ENCODE measurements around the gene GRPEL1. TPM values are rescaled to one million over a fixed set of nuclear protein-coding genes. Genes with fewer than 3 reads are reported as not detected.
A peak's percentile ranks its signal among the peaks of the same experiment; 100 is the strongest.

The GRPEL1 gene
- total and polyA plus RNA-seq, 4 donors: 9.8 to 98.1 (median 40.2) TPM

DNA sequence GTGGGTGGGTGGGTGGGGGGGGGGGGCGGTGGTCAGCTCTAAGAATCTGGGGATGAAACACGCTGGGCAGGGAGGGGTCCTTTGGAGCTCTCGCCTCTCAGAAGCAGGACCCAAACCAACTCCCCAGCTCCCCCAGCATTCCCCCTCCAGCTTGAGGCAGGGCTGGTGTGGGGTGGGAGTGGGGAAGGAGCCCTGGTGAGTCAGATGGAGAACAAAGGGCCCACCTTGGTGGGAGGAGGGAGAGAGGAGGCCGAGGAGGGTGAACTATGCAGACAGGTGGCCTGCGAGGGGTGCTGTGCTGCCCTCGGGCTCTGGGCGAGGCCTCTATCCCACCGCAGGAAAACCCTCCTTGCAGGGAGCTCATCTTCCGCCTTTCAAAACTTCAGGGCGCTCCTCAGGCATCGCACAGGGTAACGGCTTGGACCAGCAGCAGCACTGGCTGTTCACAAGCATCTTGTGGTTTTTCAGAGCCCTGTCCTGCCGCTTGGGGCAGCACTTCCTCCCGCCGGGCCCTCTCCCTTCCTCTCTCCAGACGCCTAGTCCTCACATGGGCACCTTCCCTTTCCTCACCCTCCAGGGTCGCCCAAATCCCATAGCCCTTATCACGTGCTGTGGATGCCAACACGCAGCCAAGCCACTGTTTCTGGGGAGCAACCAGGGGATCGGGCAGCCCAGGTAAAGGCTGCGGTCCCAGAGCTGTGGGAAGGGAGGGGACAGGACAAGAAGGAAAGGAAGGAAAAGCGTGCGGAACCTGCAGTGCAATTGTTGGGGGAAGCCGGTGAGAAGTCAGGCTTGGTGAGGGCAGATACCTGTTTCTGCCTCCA, 34.0 kb upstream of the GRPEL1 start:
- peak; percentile 60 for DNase-seq (ENCODE audit: low spot score)
- Histone ChIP-seq H3K4me1 (ENCODE audit: control insufficient read depth in 4 of 4, insufficient read depth in 4 of 4, low read length in 3 of 4) (peaks cover 3 to 25% (median 20%) of the 10 kb centered on the region in 4 donors), H3K27ac (ENCODE audit: low read depth in 1 of 2, low read length in 2 of 2) (no peak overlapping the region), H3K9me3 (ENCODE audit: control insufficient read depth in 4 of 4, low read length in 3 of 4) (no peaks in the 10 kb centered on the region), H3K27me3 (ENCODE audit: control insufficient read depth in 4 of 4, insufficient read depth in 4 of 4, low read length in 3 of 4) (no peaks in the 10 kb centered on the region), H3K4me3 (ENCODE audit: low read depth in 1 of 3, low read length in 3 of 3) (peak overlapping the region; percentile 1 to 52 (median 25)), H3K9ac (ENCODE audit: low read depth in 1 of 2, low read length in 2 of 2) (no peak overlapping the region), H3K36me3 (ENCODE audit: control insufficient read depth in 4 of 4, insufficient read depth in 3 of 4, low read depth in 1 of 4, low read length in 3 of 4) (no peaks in the 10 kb centered on the region)
- peak; percentile 67 to 77 for TF ChIP-seq RAD21 (IDR thresholded peaks at IDR 0.05)
- TF ChIP-seq, protein P1, sequence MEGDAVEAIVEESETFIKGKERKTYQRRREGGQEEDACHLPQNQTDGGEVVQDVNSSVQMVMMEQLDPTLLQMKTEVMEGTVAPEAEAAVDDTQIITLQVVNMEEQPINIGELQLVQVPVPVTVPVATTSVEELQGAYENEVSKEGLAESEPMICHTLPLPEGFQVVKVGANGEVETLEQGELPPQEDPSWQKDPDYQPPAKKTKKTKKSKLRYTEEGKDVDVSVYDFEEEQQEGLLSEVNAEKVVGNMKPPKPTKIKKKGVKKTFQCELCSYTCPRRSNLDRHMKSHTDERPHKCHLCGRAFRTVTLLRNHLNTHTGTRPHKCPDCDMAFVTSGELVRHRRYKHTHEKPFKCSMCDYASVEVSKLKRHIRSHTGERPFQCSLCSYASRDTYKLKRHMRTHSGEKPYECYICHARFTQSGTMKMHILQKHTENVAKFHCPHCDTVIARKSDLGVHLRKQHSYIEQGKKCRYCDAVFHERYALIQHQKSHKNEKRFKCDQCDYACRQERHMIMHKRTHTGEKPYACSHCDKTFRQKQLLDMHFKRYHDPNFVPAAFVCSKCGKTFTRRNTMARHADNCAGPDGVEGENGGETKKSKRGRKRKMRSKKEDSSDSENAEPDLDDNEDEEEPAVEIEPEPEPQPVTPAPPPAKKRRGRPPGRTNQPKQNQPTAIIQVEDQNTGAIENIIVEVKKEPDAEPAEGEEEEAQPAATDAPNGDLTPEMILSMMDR (IDR thresholded peaks at IDR 0.05; ENCODE audit: low read depth, low read length, missing input control): peak; percentile 58
- TF ChIP-seq NR2F2 (IDR thresholded peaks at IDR 0.05): no peak
- WGBS: 26% methylated on average over 24 of the region's 24 CpGs

DNA sequence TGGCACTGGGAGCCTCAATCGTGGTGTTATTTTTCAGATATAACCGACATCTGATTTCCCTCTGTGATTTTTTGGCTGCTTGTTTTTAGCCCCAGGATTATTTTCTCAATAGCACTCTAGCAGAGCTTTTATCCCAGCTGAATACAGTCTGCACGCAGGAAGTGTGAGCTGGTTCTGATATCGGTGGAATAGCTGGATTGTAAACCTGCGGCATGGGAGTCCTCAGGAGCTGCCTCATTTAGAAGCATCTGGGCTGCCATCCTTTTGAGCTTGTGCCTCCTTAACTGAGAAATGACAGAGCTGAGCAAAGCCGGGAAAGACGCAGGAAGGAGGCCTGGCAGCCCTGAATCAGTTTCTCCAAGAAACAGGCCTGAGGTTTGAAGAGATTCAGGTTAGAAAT, 28.4 kb upstream of the GRPEL1 start:
- Histone ChIP-seq H3K36me3 (ENCODE audit: control insufficient read depth in 4 of 4, insufficient read depth in 3 of 4, low read depth in 1 of 4, low read length in 3 of 4) (no peaks in the 10 kb centered on the region), H3K9me3 (ENCODE audit: control insufficient read depth in 4 of 4, low read length in 3 of 4) (no peaks in the 10 kb centered on the region), H3K27me3 (ENCODE audit: control insufficient read depth in 4 of 4, insufficient read depth in 4 of 4, low read length in 3 of 4) (no peaks in the 10 kb centered on the region), H3K4me1 (ENCODE audit: control insufficient read depth in 4 of 4, insufficient read depth in 4 of 4, low read length in 3 of 4) (no peaks in the 10 kb centered on the region), H3K27ac (ENCODE audit: low read depth in 1 of 2, low read length in 2 of 2) (no peak overlapping the region), H3K9ac (ENCODE audit: low read depth in 1 of 2, low read length in 2 of 2) (no peak overlapping the region), H3K4me3 (ENCODE audit: low read depth in 1 of 3, low read length in 3 of 3) (no peak overlapping the region)
- DNase-seq (ENCODE audit: low spot score): no peak
- WGBS: 95% methylated on average over 7 of the region's 7 CpGs
- TF ChIP-seq, protein P2, sequence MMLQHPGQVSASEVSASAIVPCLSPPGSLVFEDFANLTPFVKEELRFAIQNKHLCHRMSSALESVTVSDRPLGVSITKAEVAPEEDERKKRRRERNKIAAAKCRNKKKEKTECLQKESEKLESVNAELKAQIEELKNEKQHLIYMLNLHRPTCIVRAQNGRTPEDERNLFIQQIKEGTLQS (IDR thresholded peaks at IDR 0.05): no peak
- TF ChIP-seq RXRA (IDR thresholded peaks at IDR 0.05) (no peak), HNF4G (IDR thresholded peaks at IDR 0.05) (no peak), HNF4A (conservative IDR thresholded peaks at IDR 0.05) (no peak), TAF1 (conservative IDR thresholded peaks at IDR 0.05) (no peak), EGR1 (IDR thresholded peaks at IDR 0.05; ENCODE audit: low read depth in 2 of 2) (no peak), FOXA1 (IDR thresholded peaks at IDR 0.05) (no peak), YY1 (IDR thresholded peaks at IDR 0.05) (no peak), GABPA (IDR thresholded peaks at IDR 0.05 in 1 of 2, conservative IDR thresholded peaks at IDR 0.05 in 1 of 2) (no peak)
- TF ChIP-seq, protein P3, sequence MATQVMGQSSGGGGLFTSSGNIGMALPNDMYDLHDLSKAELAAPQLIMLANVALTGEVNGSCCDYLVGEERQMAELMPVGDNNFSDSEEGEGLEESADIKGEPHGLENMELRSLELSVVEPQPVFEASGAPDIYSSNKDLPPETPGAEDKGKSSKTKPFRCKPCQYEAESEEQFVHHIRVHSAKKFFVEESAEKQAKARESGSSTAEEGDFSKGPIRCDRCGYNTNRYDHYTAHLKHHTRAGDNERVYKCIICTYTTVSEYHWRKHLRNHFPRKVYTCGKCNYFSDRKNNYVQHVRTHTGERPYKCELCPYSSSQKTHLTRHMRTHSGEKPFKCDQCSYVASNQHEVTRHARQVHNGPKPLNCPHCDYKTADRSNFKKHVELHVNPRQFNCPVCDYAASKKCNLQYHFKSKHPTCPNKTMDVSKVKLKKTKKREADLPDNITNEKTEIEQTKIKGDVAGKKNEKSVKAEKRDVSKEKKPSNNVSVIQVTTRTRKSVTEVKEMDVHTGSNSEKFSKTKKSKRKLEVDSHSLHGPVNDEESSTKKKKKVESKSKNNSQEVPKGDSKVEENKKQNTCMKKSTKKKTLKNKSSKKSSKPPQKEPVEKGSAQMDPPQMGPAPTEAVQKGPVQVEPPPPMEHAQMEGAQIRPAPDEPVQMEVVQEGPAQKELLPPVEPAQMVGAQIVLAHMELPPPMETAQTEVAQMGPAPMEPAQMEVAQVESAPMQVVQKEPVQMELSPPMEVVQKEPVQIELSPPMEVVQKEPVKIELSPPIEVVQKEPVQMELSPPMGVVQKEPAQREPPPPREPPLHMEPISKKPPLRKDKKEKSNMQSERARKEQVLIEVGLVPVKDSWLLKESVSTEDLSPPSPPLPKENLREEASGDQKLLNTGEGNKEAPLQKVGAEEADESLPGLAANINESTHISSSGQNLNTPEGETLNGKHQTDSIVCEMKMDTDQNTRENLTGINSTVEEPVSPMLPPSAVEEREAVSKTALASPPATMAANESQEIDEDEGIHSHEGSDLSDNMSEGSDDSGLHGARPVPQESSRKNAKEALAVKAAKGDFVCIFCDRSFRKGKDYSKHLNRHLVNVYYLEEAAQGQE (IDR thresholded peaks at IDR 0.05): no peak
- TF ChIP-seq, protein P1 (IDR thresholded peaks at IDR 0.05; ENCODE audit: low read depth, low read length, missing input control): no peak
- TF ChIP-seq, protein P4, sequence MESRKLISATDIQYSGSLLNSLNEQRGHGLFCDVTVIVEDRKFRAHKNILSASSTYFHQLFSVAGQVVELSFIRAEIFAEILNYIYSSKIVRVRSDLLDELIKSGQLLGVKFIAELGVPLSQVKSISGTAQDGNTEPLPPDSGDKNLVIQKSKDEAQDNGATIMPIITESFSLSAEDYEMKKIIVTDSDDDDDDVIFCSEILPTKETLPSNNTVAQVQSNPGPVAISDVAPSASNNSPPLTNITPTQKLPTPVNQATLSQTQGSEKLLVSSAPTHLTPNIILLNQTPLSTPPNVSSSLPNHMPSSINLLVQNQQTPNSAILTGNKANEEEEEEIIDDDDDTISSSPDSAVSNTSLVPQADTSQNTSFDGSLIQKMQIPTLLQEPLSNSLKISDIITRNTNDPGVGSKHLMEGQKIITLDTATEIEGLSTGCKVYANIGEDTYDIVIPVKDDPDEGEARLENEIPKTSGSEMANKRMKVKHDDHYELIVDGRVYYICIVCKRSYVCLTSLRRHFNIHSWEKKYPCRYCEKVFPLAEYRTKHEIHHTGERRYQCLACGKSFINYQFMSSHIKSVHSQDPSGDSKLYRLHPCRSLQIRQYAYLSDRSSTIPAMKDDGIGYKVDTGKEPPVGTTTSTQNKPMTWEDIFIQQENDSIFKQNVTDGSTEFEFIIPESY (IDR thresholded peaks at IDR 0.05): no peak
